Measurements from ENCODE around the gene RPA1. TPM values are rescaled to one million over a fixed set of nuclear protein-coding genes. Genes with fewer than 3 reads are reported as not detected.

Gene RPA1
- total and polyA plus RNA-seq, 4 donors: 9.2 to 29.5 (median 11.9) TPM

GRCh38 chr17:1918346-1919162 lies 88.7 kb downstream of the RPA1 start:
- Histone ChIP-seq H3K36me3 (ENCODE audit: control insufficient read depth in 4 of 4, insufficient read depth in 3 of 4, low read depth in 1 of 4, low read length in 3 of 4) (no peaks in the 10 kb centered on the region), H3K4me3 (ENCODE audit: low read depth in 1 of 3, low read length in 3 of 3) (no peak overlapping the region), H3K27ac (ENCODE audit: low read depth in 1 of 2, low read length in 2 of 2) (no peak overlapping the region), H3K9me3 (ENCODE audit: control insufficient read depth in 4 of 4, low read length in 3 of 4) (no peaks in the 10 kb centered on the region), H3K9ac (ENCODE audit: low read depth in 1 of 2, low read length in 2 of 2) (no peak overlapping the region), H3K4me1 (ENCODE audit: control insufficient read depth in 4 of 4, insufficient read depth in 4 of 4, low read length in 3 of 4) (no peaks in the 10 kb centered on the region), H3K27me3 (ENCODE audit: control insufficient read depth in 4 of 4, insufficient read depth in 4 of 4, low read length in 3 of 4) (no peaks in the 10 kb centered on the region)
- 96% methylated on average over 29 of the region's 29 CpGs for WGBS
- DNase-seq (ENCODE audit: low spot score): no peak
- TF ChIP-seq SP1 (IDR thresholded peaks at IDR 0.05): no peak
- TF ChIP-seq HNF4A (conservative IDR thresholded peaks at IDR 0.05): no peak
- no peak for TF ChIP-seq JUND (IDR thresholded peaks at IDR 0.05)
- TF ChIP-seq FOXA1 (IDR thresholded peaks at IDR 0.05): no peak
- TF ChIP-seq GABPA (IDR thresholded peaks at IDR 0.05 in 1 of 2, conservative IDR thresholded peaks at IDR 0.05 in 1 of 2): no peak
- TF ChIP-seq RAD21 (IDR thresholded peaks at IDR 0.05): no peak
- TF ChIP-seq ZBTB33 (IDR thresholded peaks at IDR 0.05): no peak
- TF ChIP-seq FOXA2 (IDR thresholded peaks at IDR 0.05): no peak
- TF ChIP-seq NR2F2 (IDR thresholded peaks at IDR 0.05): no peak
- TF ChIP-seq CTCF (IDR thresholded peaks at IDR 0.05; ENCODE audit: low read depth, low read length, missing input control): no peak
- no peak for TF ChIP-seq ATF3 (IDR thresholded peaks at IDR 0.05)
- no peak for TF ChIP-seq EGR1 (IDR thresholded peaks at IDR 0.05; ENCODE audit: low read depth in 2 of 2)
- TF ChIP-seq YY1 (IDR thresholded peaks at IDR 0.05): no peak
- no peak for TF ChIP-seq RXRA (IDR thresholded peaks at IDR 0.05)
- TF ChIP-seq TAF1 (conservative IDR thresholded peaks at IDR 0.05): no peak
- TF ChIP-seq REST (IDR thresholded peaks at IDR 0.05): no peak
- no peak for TF ChIP-seq HNF4G (IDR thresholded peaks at IDR 0.05)
